ENCODE data around the gene AIFM2.

The AIFM2 gene

GRCh38 chr10:70063418-70064098, 69.1 kb downstream of the AIFM2 start:
- DNase-seq (ENCODE audit: low read depth in 1 of 2, low spot score in 1 of 2) = no peak
